HPDE6-E6E7 (cell line): ENCODE data around the gene RPS10.
"Not testable (repeated sequence)": the region's sequence is repeated elsewhere in the genome, so short reads cannot be mapped to it uniquely, and the experiment has no call there.

Source experiments
- DNase-seq: peaks from one replicate; pipeline ENCODE4 v3.0.0; 2011; ENCODE audit warnings: missing footprints; ENCODE audit errors: extremely low spot score

The RPS10 gene

GRCh38 chr6:34373511-34373910, 52.4 kb downstream of the RPS10 start:
- no peak for DNase-seq

- DNase-seq, result not testable (repeated sequence)
Observed at GRCh38 chr6:34371865-34372264, 54.0 kb downstream of the RPS10 start.

- no peak for DNase-seq
Observed at GRCh38 chr6:34370361-34370760, 55.5 kb downstream of the RPS10 start.

GRCh38 chr6:34369385-34369784, 56.5 kb downstream of the RPS10 start:
- DNase-seq, result no peak
